Activated CD8-positive, alpha-beta memory T cell treated with anti-CD3 and anti-CD28 coated beads, Interleukin-2, amount 50 U/mL, for 48 hours (primary cell): ENCODE measurements around the gene CHPF.
A peak's percentile ranks its signal among the peaks of the same experiment; 100 is the strongest.

ENCODE experiments used
- DNase-seq: peaks from one replicate; pipeline ENCODE4 v3.0.0-alpha.2; 2020

The CHPF gene, protein sequence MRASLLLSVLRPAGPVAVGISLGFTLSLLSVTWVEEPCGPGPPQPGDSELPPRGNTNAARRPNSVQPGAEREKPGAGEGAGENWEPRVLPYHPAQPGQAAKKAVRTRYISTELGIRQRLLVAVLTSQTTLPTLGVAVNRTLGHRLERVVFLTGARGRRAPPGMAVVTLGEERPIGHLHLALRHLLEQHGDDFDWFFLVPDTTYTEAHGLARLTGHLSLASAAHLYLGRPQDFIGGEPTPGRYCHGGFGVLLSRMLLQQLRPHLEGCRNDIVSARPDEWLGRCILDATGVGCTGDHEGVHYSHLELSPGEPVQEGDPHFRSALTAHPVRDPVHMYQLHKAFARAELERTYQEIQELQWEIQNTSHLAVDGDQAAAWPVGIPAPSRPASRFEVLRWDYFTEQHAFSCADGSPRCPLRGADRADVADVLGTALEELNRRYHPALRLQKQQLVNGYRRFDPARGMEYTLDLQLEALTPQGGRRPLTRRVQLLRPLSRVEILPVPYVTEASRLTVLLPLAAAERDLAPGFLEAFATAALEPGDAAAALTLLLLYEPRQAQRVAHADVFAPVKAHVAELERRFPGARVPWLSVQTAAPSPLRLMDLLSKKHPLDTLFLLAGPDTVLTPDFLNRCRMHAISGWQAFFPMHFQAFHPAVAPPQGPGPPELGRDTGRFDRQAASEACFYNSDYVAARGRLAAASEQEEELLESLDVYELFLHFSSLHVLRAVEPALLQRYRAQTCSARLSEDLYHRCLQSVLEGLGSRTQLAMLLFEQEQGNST

DNA sequence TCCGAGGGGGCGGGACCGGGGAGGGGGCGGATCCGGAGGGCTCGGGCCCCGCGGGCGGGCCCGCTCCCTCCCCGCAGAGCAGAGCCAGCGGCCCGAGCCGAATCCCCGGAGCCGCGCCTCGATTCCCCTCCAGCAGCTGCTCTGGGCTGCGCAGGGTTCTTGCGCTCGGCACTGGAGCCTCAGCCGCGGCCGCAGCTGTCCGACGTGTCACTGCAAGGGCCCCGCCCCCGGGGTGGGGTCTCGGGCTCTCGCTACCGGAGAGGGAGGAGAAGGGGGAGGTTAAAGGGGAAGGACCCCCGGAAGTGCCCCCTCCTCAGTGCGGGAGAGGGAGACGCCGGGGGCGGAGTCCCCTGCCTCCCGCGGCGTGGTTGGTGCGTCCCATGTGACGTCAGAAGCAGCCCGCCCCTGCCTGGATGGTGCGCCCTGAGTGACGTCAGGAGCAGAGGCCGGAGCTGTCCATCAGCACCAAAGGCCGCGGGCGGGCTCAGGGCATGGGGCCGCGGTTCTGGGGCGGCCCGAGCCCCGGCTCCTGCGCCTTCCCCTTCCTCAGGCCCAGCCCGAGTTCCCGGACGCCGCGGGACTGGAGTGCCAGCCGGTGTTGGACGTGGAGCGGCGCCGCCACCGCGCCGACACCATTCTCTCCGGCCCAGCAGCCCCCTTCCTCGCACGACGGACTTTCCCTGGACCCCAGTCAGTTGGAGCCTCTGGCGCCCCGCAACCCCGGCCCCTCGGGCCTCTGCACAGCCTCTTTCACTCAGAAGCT lies at the start of gene CHPF, which contains the start of gene TMEM198:
CHPF (minus strand) TSS at position 214 of the 763 bp plus-strand sequence. CDS start 271 bp downstream, outside the sequence.
TMEM198 (plus strand) TSS at position 433 of the 763 bp plus-strand sequence. CDS start 700 bp downstream, outside the sequence.
- peak; percentile 95 for DNase-seq

GRCh38 chr2:219593154-219593553 lies 49.5 kb upstream of the CHPF start:
- DNase-seq, result no peak

DNA sequence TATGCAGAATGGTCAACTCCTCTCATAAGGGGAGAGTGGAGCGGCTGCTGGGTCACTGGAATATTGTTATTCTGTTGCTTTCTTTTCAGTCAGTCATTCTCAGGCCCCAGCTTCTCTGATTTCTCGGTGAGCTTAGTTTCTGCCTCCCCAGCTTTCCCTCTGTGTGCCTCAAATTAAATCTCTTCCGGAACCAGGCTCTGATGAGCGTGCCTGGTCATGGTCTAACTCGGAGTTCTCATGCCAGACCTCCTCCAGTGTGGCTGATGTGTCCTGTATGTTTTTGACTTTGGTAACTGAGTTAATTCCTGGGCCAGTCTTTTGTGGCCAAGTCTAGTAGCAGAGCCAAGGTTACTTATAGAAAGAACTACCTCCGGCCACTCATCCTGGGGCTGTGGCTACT lies 49.1 kb upstream of the CHPF start:
- no peak for DNase-seq

GRCh38 chr2:219591091-219591490 lies 47.5 kb upstream of the CHPF start:
- no peak for DNase-seq

GRCh38 chr2:219581346-219581745 lies 37.7 kb upstream of the CHPF start:
- no peak for DNase-seq

- DNase-seq, result no peak
These were observed 35.4 kb upstream of the CHPF start for GRCh38 chr2:219578811-219579613.

- no peak for DNase-seq
These were observed 33.1 kb upstream of the CHPF start for GRCh38 chr2:219576505-219577388.

GRCh38 chr2:219575566-219576504 lies 32.2 kb upstream of the CHPF start:
- DNase-seq, result no peak

DNA sequence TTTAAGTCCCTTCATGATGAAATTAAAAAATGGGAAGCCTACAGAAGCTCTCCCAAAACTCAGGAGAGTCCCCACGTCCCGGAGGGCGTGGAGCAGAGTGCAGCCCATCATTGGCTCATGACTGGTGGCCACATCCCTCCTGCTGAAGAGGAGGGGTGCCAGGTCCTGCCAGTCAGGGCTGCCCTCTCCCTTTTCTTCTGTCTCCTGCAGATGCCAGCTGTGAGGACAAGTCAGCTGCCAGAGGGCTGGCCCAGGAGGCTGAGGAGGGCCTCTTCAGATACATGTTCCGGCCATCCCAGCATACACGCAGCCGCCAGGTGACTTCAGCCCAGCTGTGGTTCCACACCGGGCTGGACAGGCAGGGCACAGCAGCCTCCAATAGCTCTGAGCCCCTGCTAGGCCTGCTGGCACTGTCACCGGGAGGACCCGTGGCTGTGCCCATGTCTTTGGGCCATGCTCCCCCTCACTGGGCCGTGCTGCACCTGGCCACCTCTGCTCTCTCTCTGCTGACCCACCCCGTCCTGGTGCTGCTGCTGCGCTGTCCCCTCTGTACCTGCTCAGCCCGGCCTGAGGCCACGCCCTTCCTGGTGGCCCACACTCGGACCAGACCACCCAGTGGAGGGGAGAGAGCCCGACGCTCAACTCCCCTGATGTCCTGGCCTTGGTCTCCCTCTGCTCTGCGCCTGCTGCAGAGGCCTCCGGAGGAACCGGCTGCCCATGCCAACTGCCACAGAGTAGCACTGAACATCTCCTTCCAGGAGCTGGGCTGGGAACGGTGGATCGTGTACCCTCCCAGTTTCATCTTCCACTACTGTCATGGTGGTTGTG lies 31.1 kb upstream of the CHPF start:
- no peak for DNase-seq

DNA sequence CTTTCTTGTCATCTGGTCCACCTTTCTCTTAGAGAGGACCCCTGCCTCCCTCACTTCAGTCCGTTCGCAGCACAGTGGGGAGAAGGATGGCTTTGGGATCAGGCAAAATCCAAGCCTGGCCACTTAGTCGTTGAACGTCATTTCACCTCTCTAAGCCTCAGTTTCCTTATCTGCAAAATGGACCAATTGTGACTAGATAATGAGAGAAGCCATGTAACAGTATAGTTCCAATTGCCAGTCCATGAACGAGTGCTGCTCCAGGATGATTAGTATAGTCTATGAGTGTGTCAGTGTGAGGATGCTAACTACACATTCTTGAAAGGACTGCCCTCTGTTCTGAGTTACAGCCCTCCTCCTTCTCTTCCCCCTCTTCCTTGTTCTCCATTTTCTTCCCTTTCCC lies 29.6 kb upstream of the CHPF start:
- no peak for DNase-seq

- DNase-seq, result no peak
These were observed 28.8 kb upstream of the CHPF start, which contains the start of gene INHA for GRCh38 chr2:219572237-219573001. INHA (plus strand) TSS chr2:219572310; CDS start chr2:219572375, 65 bp downstream.

- DNase-seq, result no peak
These were observed 28.0 kb upstream of the CHPF start, which contains the start of gene OBSL1 for GRCh38 chr2:219571311-219572236. OBSL1 (minus strand) TSS chr2:219571539; CDS start chr2:219571232, 307 bp downstream.

DNA sequence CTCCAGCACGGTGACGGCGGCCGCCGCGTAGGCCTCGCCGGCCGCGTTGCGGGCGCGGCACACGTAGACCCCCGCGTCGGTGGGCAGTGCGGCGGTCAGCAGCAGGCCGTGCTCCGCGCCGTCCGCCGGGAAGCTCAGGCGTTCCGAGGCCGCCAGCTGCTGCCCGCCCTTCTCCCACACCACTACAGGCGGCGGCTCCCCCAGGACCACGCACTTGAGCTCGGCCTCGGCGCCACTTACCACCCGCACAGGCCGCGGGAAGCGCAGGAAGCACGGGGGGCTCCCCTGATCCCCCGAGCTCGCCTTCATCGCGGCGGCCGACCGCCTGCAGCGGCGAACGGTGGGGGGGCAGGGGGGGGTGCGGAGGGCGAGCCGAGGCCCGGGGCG lies 27.3 kb upstream of the CHPF start:
- no peak for DNase-seq

DNA sequence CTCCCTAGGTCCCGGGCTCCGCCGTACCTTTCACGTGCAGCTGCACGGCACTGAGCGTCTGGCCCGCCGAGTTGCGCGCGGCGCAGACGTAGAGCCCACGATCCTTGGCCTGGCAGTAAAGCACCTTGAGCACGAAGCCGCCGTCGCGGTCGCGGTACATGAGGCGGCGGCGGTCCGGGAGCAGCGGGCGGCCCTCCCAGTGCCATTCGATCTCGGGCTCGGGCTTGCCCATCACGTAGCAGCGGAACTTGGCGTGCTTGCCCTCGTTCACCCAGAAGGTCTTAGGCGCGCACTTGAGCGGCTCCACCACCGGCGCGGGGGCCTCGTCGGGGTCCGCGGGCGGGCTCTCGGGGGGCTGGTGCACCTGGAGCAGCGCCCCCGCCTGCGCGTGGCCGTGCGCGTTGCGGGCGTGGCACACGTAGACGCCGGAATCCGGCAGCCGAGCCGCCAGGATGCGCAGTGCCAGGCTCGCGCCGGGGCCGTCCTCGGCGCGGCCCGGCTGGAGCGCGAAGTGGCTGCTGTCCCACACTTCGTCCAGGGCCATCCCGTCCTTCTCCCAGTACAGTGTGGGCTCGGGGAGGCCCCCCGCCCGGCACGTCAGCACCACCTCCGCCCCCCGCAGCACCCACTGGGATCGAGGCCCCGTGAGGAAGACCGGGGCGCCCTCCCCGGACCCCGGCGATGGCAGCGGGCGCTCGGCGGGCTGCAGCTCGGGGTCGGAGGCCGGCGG lies 26.8 kb upstream of the CHPF start:
- DNase-seq, result no peak

- DNase-seq, result no peak
These were observed 26.0 kb upstream of the CHPF start for GRCh38 chr2:219569635-219570034.

- no peak for DNase-seq
These were observed 25.4 kb upstream of the CHPF start for GRCh38 chr2:219569041-219569440.
